Stimulated activated CD4-positive, alpha-beta T cell treated with anti-CD3 and anti-CD28 coated beads, Interleukin-2, amount 100 ng/mL, for 24 hours (primary cell): ENCODE measurements around the gene OXCT2.
"Not testable (repeated sequence)": the region's sequence is repeated elsewhere in the genome, so short reads cannot be mapped to it uniquely, and the experiment has no call there.

Experiments
- DNase-seq, 2 donors: peaks; one replicate each; pipeline ENCODE4 v3.0.0-alpha.2; 2020

OXCT2 gene

GRCh38 chr1:39787108-39787375, 15.9 kb upstream of the OXCT2 start:
- not testable (repeated sequence) for DNase-seq

- DNase-seq, result not testable (repeated sequence)
Observed at GRCh38 chr1:39786303-39787107, 15.4 kb upstream of the OXCT2 start.

GRCh38 chr1:39782685-39783084, 11.5 kb upstream of the OXCT2 start:
- not testable (repeated sequence) for DNase-seq

- no peak for DNase-seq
Observed at GRCh38 chr1:39782103-39782502, 11.0 kb upstream of the OXCT2 start.

GRCh38 chr1:39781349-39781715, 10.2 kb upstream of the OXCT2 start:
- DNase-seq, result no peak

GRCh38 chr1:39779821-39780220, 8.7 kb upstream of the OXCT2 start:
- no peak for DNase-seq

GRCh38 chr1:39779137-39779536, 8.0 kb upstream of the OXCT2 start:
- DNase-seq, result no peak

GRCh38 chr1:39778463-39779099, 7.4 kb upstream of the OXCT2 start:
- not testable (repeated sequence) for DNase-seq

- not testable (repeated sequence) for DNase-seq
Observed at GRCh38 chr1:39777896-39778295, 6.7 kb upstream of the OXCT2 start.

- DNase-seq, result no peak
Observed at GRCh38 chr1:39777306-39777705, 6.2 kb upstream of the OXCT2 start.

- DNase-seq, result no peak
Observed at GRCh38 chr1:39776886-39777285, 5.7 kb upstream of the OXCT2 start.

- no peak for DNase-seq
Observed at GRCh38 chr1:39776400-39776713, 5.2 kb upstream of the OXCT2 start.

- not testable (repeated sequence) for DNase-seq
Observed at GRCh38 chr1:39775676-39776399, 4.7 kb upstream of the OXCT2 start.

GRCh38 chr1:39775141-39775540, 4.0 kb upstream of the OXCT2 start:
- DNase-seq, result not testable (repeated sequence)

GRCh38 chr1:39773369-39773979, 2.3 kb upstream of the OXCT2 start:
- not testable (repeated sequence) for DNase-seq

- peak; percentile 54 to 58 for DNase-seq
Observed at GRCh38 chr1:39770100-39771021, 787 bp downstream of the OXCT2 start.

GRCh38 chr1:39769502-39769901, 1.6 kb downstream of the OXCT2 start:
- not testable (repeated sequence) for DNase-seq

GRCh38 chr1:39766466-39766865, 4.7 kb downstream of the OXCT2 start:
- not testable (repeated sequence) for DNase-seq

- not testable (repeated sequence) for DNase-seq
Observed at GRCh38 chr1:39764512-39764911, 6.6 kb downstream of the OXCT2 start.

- DNase-seq, result not testable (repeated sequence)
Observed at GRCh38 chr1:39763619-39764374, 7.4 kb downstream of the OXCT2 start.
